ENCODE results near the gene SHISA9.

- TF ChIP-seq, protein P1, sequence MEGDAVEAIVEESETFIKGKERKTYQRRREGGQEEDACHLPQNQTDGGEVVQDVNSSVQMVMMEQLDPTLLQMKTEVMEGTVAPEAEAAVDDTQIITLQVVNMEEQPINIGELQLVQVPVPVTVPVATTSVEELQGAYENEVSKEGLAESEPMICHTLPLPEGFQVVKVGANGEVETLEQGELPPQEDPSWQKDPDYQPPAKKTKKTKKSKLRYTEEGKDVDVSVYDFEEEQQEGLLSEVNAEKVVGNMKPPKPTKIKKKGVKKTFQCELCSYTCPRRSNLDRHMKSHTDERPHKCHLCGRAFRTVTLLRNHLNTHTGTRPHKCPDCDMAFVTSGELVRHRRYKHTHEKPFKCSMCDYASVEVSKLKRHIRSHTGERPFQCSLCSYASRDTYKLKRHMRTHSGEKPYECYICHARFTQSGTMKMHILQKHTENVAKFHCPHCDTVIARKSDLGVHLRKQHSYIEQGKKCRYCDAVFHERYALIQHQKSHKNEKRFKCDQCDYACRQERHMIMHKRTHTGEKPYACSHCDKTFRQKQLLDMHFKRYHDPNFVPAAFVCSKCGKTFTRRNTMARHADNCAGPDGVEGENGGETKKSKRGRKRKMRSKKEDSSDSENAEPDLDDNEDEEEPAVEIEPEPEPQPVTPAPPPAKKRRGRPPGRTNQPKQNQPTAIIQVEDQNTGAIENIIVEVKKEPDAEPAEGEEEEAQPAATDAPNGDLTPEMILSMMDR (IDR thresholded peaks at IDR 0.05; ENCODE audit: low read depth, low read length) = no peak
- no peak for TF ChIP-seq EZH2phosphoT487 (IDR thresholded peaks at IDR 0.05; ENCODE audit: low read depth)
Measured at GRCh38 chr16:13264749-13265552, 363.6 kb downstream of the SHISA9 start.
